Memory B cell (primary cell): ENCODE data around the gene GET4.
"Not testable (repeated sequence)": the region's sequence is repeated elsewhere in the genome, so short reads cannot be mapped to it uniquely, and the experiment has no call there.

Experiments used
- ATAC-seq: fragments of 150-1000 bp; cut with Tn5 transposase; 2 replicates; pipeline ENCODE4 v1.10.0; 2021; ENCODE audit warnings: low read depth, mild to moderate bottlenecking, moderate library complexity
- DNase-seq, 2 donors: peaks; one replicate each; pipeline ENCODE4 v3.0.0; 2022; ENCODE audit warnings: low spot score in 2 of 2
- H3K27ac Mint-ChIP-seq: one replicate; pipeline ENCODE4 v1.8.0; 2022; ENCODE audit warnings: mild to moderate bottlenecking, moderate library complexity, mixed read lengths
- H3K27me3 Mint-ChIP-seq: one replicate; pipeline ENCODE4 v1.8.0; 2022; ENCODE audit warnings: mixed read lengths
- H3K36me3 Mint-ChIP-seq: one replicate; pipeline ENCODE4 v1.8.0; 2022; ENCODE audit warnings: mild to moderate bottlenecking, mixed read lengths
- H3K4me1 Mint-ChIP-seq: one replicate; pipeline ENCODE4 v1.8.0; 2022; ENCODE audit warnings: mixed read lengths
- H3K4me3 Mint-ChIP-seq: one replicate; pipeline ENCODE4 v1.8.0; 2022; ENCODE audit warnings: mild to moderate bottlenecking, moderate library complexity, mixed read lengths
- H3K9me3 Mint-ChIP-seq: one replicate; pipeline ENCODE4 v1.8.0; 2022; ENCODE audit warnings: mixed read lengths

The GET4 gene

DNA sequence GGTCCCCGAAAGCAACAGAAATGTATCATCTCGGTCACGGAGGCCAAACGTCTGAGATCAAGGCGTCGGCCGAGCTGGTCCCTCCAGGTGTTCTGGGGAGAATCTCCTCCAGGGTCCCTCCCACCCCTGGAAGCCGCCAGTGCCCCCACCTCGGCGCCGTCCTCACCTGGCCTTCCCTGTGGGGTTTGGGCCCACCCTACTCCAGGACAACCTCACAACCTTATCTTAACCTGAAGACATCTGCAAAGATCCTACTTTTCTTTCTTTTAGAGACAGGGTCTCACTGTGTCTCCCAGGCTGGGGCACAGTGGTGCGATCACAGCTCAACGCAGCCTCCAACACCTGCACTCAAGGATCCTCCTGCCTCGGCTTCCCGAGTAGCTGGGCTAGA is 44.7 kb downstream of the GET4 start:
- peak overlapping the region; percentile 75 for H3K4me3 Mint-ChIP-seq
- peaks cover 25% of the 10 kb centered on the region for H3K4me1 Mint-ChIP-seq
- no peak for DNase-seq
- ATAC-seq, result no peak
- peaks cover 3% of the 10 kb centered on the region for H3K36me3 Mint-ChIP-seq
- H3K27ac Mint-ChIP-seq, result peak overlapping the region; percentile 31
- no peaks in the 10 kb centered on the region for H3K9me3 Mint-ChIP-seq
- H3K27me3 Mint-ChIP-seq, result peaks cover 5% of the 10 kb centered on the region

DNA sequence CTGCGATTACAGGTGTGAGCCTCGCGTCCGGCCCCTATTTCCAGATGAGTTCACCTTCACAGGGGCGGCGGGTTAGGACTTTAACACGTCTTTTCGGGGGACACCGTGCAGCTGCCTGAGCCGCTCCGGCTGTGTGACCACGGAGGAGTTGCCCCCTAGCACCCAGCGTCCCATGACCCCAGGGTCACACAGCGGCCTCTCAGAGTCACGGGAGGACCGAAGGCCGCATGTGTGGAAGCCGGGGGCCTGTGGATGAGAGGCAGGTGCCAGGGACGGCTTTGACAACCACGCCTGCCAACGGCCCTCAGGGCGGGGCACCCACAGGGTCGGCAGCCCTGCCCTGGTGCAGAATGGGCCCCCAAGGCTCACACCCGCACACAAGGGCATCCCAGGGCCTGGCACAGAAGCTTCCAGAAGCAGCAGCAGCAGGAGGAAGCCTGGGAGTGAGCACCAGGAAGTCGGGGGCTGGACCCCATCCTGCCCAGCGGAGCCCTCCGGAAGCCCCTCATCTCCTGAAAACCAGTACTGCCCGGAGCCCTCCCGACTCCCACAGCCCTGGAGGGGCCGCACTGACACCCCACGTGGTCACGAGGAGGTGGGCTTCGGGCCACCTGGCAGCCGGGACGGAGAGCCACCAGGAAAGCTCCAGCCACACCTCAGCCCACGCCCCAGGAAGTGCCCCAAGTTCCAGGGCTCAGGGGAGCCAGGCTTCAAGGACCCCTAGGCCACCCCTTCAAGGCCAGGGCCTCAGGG is 45.4 kb downstream of the GET4 start:
- Mint-ChIP-seq H3K4me3 (peak overlapping the region; percentile 75), H3K9me3 (no peaks in the 10 kb centered on the region), H3K27me3 (peaks cover 5% of the 10 kb centered on the region), H3K4me1 (peaks cover 21% of the 10 kb centered on the region), H3K36me3 (peaks cover 3% of the 10 kb centered on the region), H3K27ac (peak overlapping the region; percentile 31)
- ATAC-seq (no peak), DNase-seq (no peak)

DNA sequence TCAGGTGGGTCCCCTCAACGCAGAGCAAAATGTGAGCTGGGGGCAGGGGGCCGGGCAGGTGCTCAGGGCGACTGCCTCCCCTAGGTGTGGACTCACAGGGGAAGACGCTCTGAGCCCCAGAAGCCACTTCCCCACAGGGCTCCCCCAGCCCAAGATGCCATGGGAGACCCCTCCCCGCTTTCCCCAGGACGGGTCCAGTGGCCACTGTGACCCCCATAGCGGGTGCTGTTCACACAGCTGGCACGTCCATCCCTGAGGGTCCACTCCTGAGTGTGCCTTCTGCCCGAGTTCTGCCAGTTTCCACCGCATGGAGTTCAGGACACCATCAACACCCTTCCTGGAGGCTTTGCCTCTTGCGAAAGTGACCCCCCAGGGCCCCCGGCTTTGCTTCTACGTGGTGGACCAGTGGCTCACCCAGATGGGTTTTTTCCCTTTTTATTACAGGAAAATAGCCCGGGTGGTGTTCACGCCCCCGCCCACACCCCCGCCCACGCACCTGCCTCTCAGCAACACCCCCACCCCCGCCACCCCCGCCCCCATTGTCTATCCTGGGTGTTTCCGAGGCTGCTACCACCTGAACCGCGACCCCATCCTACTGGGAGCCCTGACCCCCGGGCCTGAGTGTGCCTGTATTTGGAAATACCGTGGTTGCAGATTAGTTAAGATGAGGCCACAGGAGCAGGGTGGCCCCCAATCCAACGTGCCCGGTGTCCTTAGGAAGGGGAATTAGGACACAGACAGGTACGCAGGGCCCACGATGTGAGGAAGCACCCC is 46.2 kb downstream of the GET4 start:
- Mint-ChIP-seq H3K36me3 (peaks cover 3% of the 10 kb centered on the region), H3K4me3 (peak overlapping the region; percentile 85), H3K27me3 (peaks cover 5% of the 10 kb centered on the region), H3K9me3 (no peaks in the 10 kb centered on the region), H3K27ac (peak overlapping the region; percentile 77), H3K4me1 (peaks cover 21% of the 10 kb centered on the region)
- DNase-seq (no peak), ATAC-seq (peak; percentile 3)

DNA sequence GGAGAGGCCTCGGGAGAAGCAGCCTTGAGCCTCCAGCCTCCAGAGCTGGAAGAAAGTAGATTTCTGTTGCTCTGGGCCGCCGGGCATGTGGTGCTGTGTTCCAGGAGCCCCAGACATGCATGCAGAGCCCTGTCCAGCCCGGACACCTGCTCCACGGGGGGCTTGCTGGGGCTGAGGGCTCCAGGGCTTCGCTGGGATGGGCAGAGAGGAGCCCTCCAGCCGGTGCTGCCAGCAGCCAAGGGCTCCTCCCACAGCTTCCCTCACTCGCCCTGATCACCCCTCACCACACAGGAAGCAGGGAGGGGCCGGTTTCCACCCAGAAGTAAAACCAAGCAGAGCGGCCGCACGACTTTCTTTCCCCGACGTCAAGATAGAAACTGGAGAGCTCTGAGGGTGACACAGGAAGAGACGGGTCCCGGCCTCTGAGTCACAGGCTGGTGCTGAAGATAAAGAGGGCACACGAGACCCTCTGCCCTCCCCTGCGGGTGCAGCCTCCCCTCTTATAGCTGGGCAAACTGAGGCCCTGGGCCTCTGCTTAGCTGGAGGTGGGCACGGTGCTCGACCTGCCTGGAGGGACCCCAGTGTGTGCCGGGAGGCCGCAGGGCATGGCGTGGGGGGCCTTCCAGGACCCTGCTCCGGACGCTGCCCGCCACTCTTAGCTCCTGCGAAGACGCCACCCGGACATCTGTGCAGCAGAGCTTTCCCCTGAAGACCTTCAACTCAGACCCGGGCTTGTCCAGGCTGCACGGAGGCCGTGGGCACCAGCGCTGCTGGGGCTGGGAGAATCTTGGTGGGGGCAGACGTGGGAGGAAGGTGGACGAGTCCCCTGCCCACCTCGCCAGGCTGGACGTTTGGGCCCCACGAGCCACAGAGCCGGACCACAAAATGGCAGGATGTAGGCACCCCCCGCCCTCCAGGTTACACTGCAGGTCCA is 47.0 kb downstream of the GET4 start:
- H3K36me3 Mint-ChIP-seq, result peaks cover 3% of the 10 kb centered on the region
- ATAC-seq (peak; percentile 91), DNase-seq (peak; percentile 64 to 70)
- peak overlapping the region; percentile 77 for H3K27ac Mint-ChIP-seq
- H3K4me1 Mint-ChIP-seq, result peaks cover 23% of the 10 kb centered on the region
- H3K27me3 Mint-ChIP-seq, result peaks cover 5% of the 10 kb centered on the region
- H3K9me3 Mint-ChIP-seq, result no peaks in the 10 kb centered on the region
- peak overlapping the region; percentile 85 for H3K4me3 Mint-ChIP-seq

DNA sequence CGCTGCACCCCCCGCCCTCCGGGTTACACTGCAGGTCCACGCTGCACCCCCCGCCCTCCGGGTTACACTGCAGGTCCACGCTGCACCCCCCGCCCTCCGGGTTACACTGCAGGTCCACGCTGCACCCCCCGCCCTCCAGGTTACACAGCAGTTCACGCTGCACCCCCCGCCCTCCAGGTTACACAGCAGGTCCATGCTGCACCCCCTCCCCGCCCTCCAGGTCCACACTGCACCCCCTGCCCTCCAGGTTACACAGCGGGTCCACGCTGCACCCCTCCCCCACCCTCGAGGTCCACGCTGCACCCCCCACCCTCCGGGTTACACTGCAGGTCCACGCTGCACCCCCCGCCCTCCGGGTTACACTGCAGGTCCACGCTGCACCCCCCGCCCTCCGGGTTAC is 47.7 kb downstream of the GET4 start:
- not testable (repeated sequence) for DNase-seq, H3K27me3 Mint-ChIP-seq, H3K9me3 Mint-ChIP-seq, ATAC-seq, H3K36me3 Mint-ChIP-seq, H3K4me3 Mint-ChIP-seq
- peak overlapping the region; percentile 81 for H3K27ac Mint-ChIP-seq
- peaks cover 28% of the 10 kb centered on the region for H3K4me1 Mint-ChIP-seq

DNA sequence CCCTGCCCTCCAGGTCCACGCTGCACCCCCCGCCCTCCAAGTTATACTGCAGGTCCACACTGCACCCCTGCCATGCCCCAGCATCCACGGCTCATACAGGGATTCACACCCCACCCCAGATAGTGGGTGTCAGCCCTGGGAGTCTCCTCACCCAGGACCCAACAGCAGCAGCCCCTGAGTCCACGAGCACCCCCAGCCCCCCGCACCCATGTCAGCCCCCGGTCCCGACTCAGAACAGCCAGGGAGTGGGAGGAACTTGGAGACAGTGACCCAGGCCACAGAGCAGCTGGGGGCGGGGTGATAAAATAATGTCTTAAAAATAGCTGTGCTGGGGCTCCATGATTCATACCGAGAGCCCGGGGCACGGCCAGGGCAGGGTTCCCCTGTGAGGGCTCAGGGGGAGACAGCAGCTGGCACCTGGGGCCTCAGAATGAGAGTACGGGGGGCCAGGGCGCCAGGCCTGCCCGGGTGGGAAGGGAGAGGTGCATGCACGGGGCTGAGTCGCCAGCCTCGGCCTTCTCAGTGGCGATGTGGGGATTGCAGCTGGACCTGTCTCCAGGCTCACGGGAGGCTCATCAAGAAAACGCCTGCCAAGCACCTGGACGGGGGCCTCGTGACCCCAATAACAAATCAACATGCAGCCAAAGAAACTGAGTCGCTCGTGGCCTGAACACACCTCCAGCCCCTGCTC is 48.3 kb downstream of the GET4 start:
- Mint-ChIP-seq H3K4me1 (peaks cover 25% of the 10 kb centered on the region), H3K27me3 (peaks cover 2% of the 10 kb centered on the region), H3K9me3 (no peaks in the 10 kb centered on the region), H3K36me3 (no peaks in the 10 kb centered on the region), H3K27ac (peak overlapping the region; percentile 81), H3K4me3 (peak overlapping the region; percentile 90)
- no peak for ATAC-seq
- DNase-seq, result no peak

DNA sequence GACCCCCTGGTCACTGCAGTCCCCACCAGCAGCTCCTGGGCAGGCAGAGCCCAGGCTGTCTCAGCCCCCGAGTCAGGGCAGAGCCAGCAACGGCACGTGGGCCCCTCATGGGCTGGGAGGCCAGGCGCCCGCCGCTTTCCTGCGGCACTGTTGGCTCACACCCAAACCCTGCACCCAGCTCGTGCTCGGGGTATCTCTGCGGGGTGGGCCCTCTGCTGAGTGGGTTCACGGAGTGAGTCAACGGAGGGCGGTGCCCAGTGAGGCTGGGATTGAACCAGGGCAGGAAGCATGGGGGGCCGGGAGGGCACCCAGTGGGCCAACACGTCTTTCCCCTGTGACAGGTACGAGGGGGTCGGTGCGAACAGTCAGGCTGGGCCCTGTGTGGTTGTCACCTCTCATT is 49.2 kb downstream of the GET4 start:
- no peak overlapping the region for H3K4me3 Mint-ChIP-seq
- peaks cover 2% of the 10 kb centered on the region for H3K9me3 Mint-ChIP-seq
- H3K36me3 Mint-ChIP-seq, result no peaks in the 10 kb centered on the region
- no peak overlapping the region for H3K27ac Mint-ChIP-seq
- DNase-seq, result no peak
- H3K4me1 Mint-ChIP-seq, result peaks cover 29% of the 10 kb centered on the region
- H3K27me3 Mint-ChIP-seq, result peaks cover 2% of the 10 kb centered on the region
- no peak for ATAC-seq

DNA sequence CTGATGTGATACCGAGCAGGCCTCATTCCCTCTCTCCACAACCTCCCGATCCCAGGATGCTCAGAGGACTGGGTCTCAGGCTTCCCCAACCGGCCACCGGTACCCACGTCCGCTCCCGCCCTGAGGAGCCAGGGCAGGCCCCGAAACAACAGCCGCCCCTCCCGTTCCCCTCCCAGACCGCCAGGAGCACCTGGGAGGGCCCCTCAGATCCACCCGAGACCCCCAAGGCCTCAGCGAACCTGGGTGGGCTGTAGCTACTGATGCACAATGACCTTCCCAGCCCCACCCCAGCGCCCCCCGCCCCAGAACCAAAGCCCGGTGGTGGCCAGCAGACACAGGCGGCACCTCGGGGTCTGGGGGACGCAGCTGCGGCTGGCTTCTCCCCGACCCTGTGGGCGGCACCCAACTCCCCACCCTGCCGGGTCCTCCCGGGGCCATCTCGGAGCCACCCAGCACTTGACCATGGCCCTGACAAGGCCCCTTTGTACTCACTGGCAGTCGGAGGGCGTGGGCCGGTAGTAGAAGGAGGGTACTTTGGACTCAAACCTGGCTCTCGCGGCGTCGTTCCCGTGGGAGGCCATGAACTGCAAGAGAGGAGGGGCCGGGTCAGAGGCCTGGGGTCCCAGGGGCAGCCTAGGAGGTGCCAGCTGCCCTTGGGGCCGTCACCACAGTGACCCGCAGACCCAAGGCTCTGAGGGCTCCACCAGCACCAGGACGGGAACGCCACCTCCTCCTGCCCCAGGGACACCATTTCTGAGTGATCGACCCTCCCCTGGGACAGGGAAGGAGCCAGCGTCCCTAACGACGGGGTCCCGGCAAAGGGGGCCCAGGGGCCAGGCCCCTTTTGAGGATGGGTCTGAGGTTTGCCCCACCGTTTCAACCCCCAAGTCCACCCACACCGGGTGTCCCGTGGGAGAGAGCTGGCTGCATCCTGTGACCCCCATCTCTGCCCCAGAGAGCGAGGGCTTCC is 50.0 kb downstream of the GET4 start:
- H3K4me3 Mint-ChIP-seq, result no peak overlapping the region

DNA sequence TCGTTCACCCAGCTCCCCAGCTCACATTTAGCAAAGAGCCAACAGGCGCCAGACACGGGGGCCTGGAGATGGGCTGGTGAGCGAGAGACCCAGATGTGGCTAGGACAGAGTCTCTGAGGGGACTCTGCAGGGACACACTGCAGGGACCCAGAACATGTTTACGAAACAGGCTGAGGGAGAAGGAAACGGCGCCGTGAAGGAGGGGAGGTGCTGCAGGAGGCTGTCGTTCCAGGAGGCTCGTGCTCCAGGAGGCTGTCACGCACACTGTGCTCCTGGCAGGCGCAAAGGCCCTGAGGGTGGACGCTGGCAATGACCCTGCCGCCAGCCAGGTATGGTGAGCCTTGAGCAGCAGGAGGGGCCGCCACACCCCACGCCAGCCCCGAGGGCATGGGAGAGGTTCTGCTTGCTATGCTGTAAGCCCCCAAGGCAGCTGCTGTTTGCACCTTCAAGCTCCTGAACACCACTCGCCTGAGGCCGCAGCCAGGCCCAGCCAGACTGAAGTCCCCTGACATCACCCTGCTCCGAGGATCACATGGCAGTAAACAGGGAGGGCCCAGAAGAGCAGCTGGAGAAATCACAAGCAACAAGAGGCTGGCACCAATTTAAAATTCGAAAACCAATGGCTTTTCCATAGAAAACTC is 50.8 kb downstream of the GET4 start:
- H3K27ac Mint-ChIP-seq, result no peak overlapping the region
- H3K36me3 Mint-ChIP-seq, result no peaks in the 10 kb centered on the region
- H3K27me3 Mint-ChIP-seq, result peaks cover 2% of the 10 kb centered on the region
- ATAC-seq (no peak), DNase-seq (no peak)
- peaks cover 20% of the 10 kb centered on the region for H3K4me1 Mint-ChIP-seq
- H3K4me3 Mint-ChIP-seq, result no peak overlapping the region
- peaks cover 2% of the 10 kb centered on the region for H3K9me3 Mint-ChIP-seq

More for the DNA sequence above, 50.0 kb downstream of the GET4 start:
- peaks cover 23% of the 10 kb centered on the region for H3K4me1 Mint-ChIP-seq
- DNase-seq, result no peak
- no peak for ATAC-seq
- H3K27ac Mint-ChIP-seq, result no peak overlapping the region
- H3K36me3 Mint-ChIP-seq, result no peaks in the 10 kb centered on the region
- peaks cover 2% of the 10 kb centered on the region for H3K9me3 Mint-ChIP-seq
- peaks cover 2% of the 10 kb centered on the region for H3K27me3 Mint-ChIP-seq

DNA sequence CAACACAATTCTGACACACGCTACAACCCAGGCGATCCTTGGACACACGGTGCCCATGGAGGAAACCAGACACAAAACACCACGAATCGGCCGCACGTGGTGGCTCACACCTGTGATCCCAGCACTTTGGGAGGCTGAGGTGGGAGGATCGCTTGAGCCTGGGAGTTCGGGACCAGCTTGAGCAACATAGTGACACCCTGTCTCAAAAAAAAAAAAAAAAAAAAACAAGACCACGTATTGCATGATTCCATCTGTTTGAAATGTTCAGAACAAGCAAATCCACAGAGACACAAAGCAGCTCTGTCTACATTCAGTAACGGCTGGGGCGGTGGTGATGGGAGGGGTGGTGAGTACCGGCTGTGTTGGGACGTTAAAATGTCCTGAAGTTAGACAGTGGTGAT is 53.0 kb downstream of the GET4 start:
- ATAC-seq (no peak), DNase-seq (no peak)
- H3K27me3 Mint-ChIP-seq, result peaks cover 2% of the 10 kb centered on the region
- peak overlapping the region; percentile 79 for H3K27ac Mint-ChIP-seq
- peaks cover 2% of the 10 kb centered on the region for H3K36me3 Mint-ChIP-seq
- peaks cover 14% of the 10 kb centered on the region for H3K4me1 Mint-ChIP-seq
- H3K4me3 Mint-ChIP-seq, result peak overlapping the region; percentile 21
- peaks cover 2% of the 10 kb centered on the region for H3K9me3 Mint-ChIP-seq

DNA sequence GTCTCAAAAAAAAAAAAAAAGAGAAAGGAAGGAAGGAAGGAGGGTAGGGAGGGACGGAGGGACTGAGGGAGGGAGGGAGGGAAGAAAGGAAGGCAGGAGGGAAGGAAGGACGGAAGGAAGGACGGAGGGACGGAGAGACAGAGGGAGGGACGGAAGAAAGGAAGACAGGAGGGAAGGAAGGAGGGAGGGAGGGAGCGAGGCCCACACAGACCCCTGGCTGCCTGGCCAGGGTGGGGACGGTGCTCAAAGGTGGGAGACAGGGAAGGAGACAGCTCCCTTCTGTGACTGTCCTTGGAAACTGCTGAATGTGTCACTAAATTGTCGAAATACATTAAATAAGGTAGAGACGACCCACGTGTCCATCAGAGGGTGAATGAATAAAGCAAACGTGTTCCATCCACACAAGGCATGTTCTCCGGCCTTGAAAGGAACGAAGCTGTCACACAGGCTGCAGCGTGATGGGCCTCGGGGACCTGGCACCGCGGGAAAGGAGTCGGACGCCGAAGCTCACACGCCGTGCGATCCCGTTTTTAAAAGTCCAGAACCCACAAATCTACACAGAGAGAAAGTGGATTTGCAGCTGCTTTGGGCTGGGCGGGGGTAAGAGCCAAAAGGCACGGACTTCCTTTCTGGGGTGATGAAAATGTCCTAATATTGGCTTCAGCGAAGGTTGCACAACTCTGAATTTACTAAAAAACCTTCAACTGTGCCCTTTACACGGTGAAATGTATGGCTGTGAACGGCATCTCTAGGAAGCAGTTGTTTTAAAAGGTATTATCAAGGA is 54.8 kb downstream of the GET4 start:
- Mint-ChIP-seq H3K27me3 (no peaks in the 10 kb centered on the region), H3K27ac (no peak overlapping the region), H3K4me3 (no peak overlapping the region), H3K9me3 (peaks cover 2% of the 10 kb centered on the region), H3K4me1 (peaks cover 11% of the 10 kb centered on the region), H3K36me3 (peaks cover 2% of the 10 kb centered on the region)
- DNase-seq (no peak), ATAC-seq (no peak)
